Hepatocyte (in vitro differentiated cells): Measurements from ENCODE around the gene AIFM1. TPM values are rescaled to one million over a fixed set of nuclear protein-coding genes. Genes with fewer than 3 reads are reported as not detected.
"Not testable (repeated sequence)": the region's sequence is repeated elsewhere in the genome, so short reads cannot be mapped to it uniquely, and the experiment has no call there.

Experiments used
- DNase-seq: peaks from one replicate; pipeline ENCODE4 v3.0.0-alpha.2; 2016; ENCODE audit warnings: low spot score
- H2AFZ ChIP-seq: fragments of 200-600 bp; sonication (generic); 2 replicates; pipeline ENCODE4 v1.6.0; 2016; ENCODE audit warnings: antibody characterized with exemption, mild to moderate bottlenecking
- H3K27ac ChIP-seq: fragments of 200-600 bp; sonication (generic); 2 replicates; pipeline ENCODE4 v1.5.1; 2016; ENCODE audit warnings: mild to moderate bottlenecking
- H3K27me3 ChIP-seq: fragments of 200-600 bp; sonication (generic); 2 replicates; pipeline ENCODE4 v1.6.1; 2016
- H3K36me3 ChIP-seq: fragments of 200-600 bp; sonication (generic); replicated peaks from 2 replicates; pipeline ENCODE4 v1.5.1; 2016; ENCODE audit warnings: low read depth; ENCODE audit not compliant: insufficient read depth
- H3K4me1 ChIP-seq: fragments of 200-600 bp; sonication (generic); 2 replicates; pipeline ENCODE4 v1.5.1; 2016; ENCODE audit warnings: mild to moderate bottlenecking, moderate library complexity; ENCODE audit not compliant: insufficient read depth
- H3K4me2 ChIP-seq: fragments of 200-600 bp; sonication (generic); 2 replicates; pipeline ENCODE4 v1.6.0; 2016
- H3K4me3 ChIP-seq: fragments of 200-600 bp; sonication (generic); 2 replicates; pipeline ENCODE4 v1.5.1; 2016; ENCODE audit warnings: mild to moderate bottlenecking
- H3K79me2 ChIP-seq: fragments of 200-600 bp; sonication (generic); 2 replicates; pipeline ENCODE4 v1.6.0; 2017; ENCODE audit warnings: mild to moderate bottlenecking
- H3K9me2 ChIP-seq: fragments of 200-600 bp; sonication (generic); replicated peaks from 2 replicates; pipeline ENCODE4 v1.6.0; 2017; ENCODE audit warnings: mild to moderate bottlenecking; ENCODE audit not compliant: insufficient read depth
- H3K9me3 ChIP-seq: fragments of 200-600 bp; sonication (generic); 2 replicates; pipeline ENCODE4 v1.5.1; 2016; ENCODE audit warnings: low read depth, mild to moderate bottlenecking
- H4K20me1 ChIP-seq: fragments of 200-600 bp; sonication (generic); 2 replicates; pipeline ENCODE4 v1.6.0; 2016; ENCODE audit warnings: mild to moderate bottlenecking; ENCODE audit not compliant: insufficient read depth, poor library complexity, severe bottlenecking
- EZH2 ChIP-seq: fragments of 200-600 bp; sonication (generic); IDR thresholded peaks from 2 replicates; pipeline ENCODE4 v1.6.1; 2016; ENCODE audit warnings: antibody characterized with exemption, mild to moderate bottlenecking, borderline replicate concordance
- EZH2phosphoT487 ChIP-seq: fragments of 200-600 bp; sonication (generic); IDR thresholded peaks from one replicate; pipeline ENCODE4 v1.6.1; 2018; ENCODE audit warnings: antibody characterized with exemption, mild to moderate bottlenecking, low read depth, moderate library complexity; ENCODE audit not compliant: unreplicated experiment, severe bottlenecking
- WGBS: methylation state at CpG from one replicate; pipeline ENCODE4 v1.1.6; 2016; ENCODE audit warnings: low lambda C conversion rate; ENCODE audit errors: missing lambda C conversion rate; 5-methylcytosine and 5-hydroxymethylcytosine counted together
- polyA plus RNA-seq: library from polyadenylated mRNA; unstranded; fragments of >200 nt; fragmentation: Nextera tagmentation; extraction: Ambion mirVana; gene quantifications from 2 replicates; pipeline ENCODE4 v1.2.1, GENCODE V29; 2016
- total RNA-seq: library from RNA; depleted of rRNA; stranded (reverse); fragments of >200 nt; gene quantifications from 2 replicates; pipeline ENCODE4 v1.2.3, GENCODE V29; 2014
- TF ChIP-seq, protein P1 (sequence below): fragments of 200-600 bp; sonication (generic); IDR thresholded peaks from 2 replicates; pipeline ENCODE4 v1.5.1; 2016; ENCODE audit warnings: antibody characterized with exemption, mild to moderate bottlenecking; ENCODE audit not compliant: poor library complexity

Gene AIFM1
- total and polyA plus RNA-seq, 2 experiments from 2014 or later: 54.9 to 70.8 TPM

DNA sequence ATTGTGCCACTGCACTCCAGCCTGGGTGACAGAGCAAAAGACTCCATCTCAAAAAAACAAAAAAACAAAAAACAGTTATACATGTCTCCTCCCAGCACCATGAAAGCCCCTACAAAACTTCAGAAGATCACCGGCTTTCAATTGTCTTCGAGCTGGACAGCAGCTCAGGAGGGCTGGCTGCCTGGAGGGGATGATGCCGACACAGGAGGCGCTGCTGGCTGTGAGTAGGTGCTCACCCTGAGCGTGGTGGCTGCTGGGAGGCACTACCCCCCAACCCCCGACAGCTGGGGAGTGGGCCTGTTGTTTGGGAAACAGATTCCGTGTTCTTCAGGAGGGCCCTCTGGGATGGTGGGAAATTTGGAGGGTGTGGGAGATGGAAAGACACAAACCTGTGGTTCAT, 48.5 kb downstream of the AIFM1 start:
- Histone ChIP-seq H3K79me2 (no peaks in the 10 kb centered on the region), H3K27me3 (no peaks in the 10 kb centered on the region), H3K4me1 (peaks cover 8% of the 10 kb centered on the region), H3K9me2 (no peaks in the 10 kb centered on the region), H3K9me3 (no peaks in the 10 kb centered on the region), H2AFZ (no peak overlapping the region), H3K36me3 (no peaks in the 10 kb centered on the region), H3K4me3 (no peak overlapping the region), H3K4me2 (no peak overlapping the region), H4K20me1 (no peaks in the 10 kb centered on the region), H3K27ac (no peak overlapping the region)
- TF ChIP-seq, protein P1, sequence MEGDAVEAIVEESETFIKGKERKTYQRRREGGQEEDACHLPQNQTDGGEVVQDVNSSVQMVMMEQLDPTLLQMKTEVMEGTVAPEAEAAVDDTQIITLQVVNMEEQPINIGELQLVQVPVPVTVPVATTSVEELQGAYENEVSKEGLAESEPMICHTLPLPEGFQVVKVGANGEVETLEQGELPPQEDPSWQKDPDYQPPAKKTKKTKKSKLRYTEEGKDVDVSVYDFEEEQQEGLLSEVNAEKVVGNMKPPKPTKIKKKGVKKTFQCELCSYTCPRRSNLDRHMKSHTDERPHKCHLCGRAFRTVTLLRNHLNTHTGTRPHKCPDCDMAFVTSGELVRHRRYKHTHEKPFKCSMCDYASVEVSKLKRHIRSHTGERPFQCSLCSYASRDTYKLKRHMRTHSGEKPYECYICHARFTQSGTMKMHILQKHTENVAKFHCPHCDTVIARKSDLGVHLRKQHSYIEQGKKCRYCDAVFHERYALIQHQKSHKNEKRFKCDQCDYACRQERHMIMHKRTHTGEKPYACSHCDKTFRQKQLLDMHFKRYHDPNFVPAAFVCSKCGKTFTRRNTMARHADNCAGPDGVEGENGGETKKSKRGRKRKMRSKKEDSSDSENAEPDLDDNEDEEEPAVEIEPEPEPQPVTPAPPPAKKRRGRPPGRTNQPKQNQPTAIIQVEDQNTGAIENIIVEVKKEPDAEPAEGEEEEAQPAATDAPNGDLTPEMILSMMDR: no peak
- no peak for TF ChIP-seq EZH2
- no peak for TF ChIP-seq EZH2phosphoT487
- 86% methylated on average over 7 of the region's 7 CpGs for WGBS
- DNase-seq: no peak

DNA sequence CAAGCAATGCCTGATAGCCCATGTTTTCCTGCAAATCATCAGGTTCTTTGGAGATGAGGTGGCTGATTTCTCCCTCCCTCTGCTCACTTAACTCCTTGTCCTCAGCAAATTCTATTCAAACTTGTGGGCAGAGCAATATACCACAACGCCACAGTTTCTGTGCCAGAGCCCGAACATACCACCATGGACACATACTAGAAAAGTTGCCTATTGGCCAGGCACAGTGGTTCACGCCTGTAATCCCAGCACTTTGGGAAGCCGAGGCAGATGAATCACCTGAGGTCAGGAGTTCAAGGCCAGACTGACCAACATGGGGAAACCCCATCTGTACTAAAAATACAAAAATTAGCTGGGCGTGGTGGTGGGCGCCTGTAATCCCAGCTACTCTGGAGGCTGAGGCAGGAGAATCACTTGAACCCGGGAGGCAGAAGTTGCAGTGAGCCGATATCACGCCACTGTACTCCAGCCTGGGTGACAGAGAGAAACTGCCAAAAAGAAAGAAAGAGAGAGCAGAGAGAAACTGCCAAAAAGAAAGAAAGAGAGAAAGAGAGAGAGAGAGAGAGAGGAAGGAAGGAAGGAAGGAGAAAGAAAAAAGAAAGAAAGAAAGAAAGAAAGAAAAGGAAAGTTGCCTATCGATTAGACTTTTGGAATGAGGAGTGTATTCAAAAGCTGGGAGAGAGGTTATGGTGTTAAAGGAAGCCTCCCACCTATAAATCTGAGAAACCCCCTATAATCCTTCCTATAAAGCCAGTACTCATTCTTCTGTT, 50.3 kb downstream of the AIFM1 start:
- not testable (repeated sequence) for H3K27me3 ChIP-seq, H3K79me2 ChIP-seq, H2AFZ ChIP-seq, H3K36me3 ChIP-seq, H3K4me3 ChIP-seq, H3K4me2 ChIP-seq, H3K9me2 ChIP-seq, H3K27ac ChIP-seq, H4K20me1 ChIP-seq, H3K9me3 ChIP-seq, DNase-seq
- peaks cover 15% of the 10 kb centered on the region for H3K4me1 ChIP-seq
- 83% methylated on average over 10 of the region's 10 CpGs for WGBS

DNA sequence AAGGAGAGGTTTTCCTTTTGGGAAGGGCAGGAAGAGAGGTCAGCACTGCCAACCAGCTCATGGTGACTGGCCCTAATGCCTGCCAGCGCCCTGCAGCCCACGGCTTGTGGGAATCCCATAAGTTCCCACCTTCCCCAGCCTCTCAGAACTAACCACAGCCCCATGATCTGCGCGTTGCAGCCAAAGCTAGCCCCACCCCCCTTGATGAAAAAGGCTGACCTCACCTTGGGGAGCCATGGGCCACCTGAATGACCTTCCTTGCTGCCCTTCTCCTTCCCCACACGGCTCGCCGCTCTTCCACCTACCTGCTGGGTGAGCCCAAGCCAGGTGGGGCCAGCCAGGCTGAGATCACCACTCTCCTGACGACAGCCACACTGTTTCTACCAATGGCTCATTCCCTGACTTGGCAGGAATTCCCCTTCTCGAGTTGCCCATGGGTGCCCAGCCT, 51.5 kb downstream of the AIFM1 start:
- no peak for DNase-seq
- no peak overlapping the region for H3K4me3 ChIP-seq
- H3K9me3 ChIP-seq: no peaks in the 10 kb centered on the region
- H3K79me2 ChIP-seq: peaks cover 2% of the 10 kb centered on the region
- H3K4me1 ChIP-seq: peaks cover 12% of the 10 kb centered on the region
- no peak overlapping the region for H3K4me2 ChIP-seq
- H3K9me2 ChIP-seq: no peaks in the 10 kb centered on the region
- H3K36me3 ChIP-seq: no peaks in the 10 kb centered on the region
- no peak overlapping the region for H3K27ac ChIP-seq
- WGBS: 62% methylated on average over 9 of the region's 9 CpGs
- H2AFZ ChIP-seq: no peak overlapping the region
- H4K20me1 ChIP-seq: no peaks in the 10 kb centered on the region
- H3K27me3 ChIP-seq: no peaks in the 10 kb centered on the region
- TF ChIP-seq EZH2phosphoT487 (no peak), EZH2 (no peak)
- TF ChIP-seq, protein P1: no peak

DNA sequence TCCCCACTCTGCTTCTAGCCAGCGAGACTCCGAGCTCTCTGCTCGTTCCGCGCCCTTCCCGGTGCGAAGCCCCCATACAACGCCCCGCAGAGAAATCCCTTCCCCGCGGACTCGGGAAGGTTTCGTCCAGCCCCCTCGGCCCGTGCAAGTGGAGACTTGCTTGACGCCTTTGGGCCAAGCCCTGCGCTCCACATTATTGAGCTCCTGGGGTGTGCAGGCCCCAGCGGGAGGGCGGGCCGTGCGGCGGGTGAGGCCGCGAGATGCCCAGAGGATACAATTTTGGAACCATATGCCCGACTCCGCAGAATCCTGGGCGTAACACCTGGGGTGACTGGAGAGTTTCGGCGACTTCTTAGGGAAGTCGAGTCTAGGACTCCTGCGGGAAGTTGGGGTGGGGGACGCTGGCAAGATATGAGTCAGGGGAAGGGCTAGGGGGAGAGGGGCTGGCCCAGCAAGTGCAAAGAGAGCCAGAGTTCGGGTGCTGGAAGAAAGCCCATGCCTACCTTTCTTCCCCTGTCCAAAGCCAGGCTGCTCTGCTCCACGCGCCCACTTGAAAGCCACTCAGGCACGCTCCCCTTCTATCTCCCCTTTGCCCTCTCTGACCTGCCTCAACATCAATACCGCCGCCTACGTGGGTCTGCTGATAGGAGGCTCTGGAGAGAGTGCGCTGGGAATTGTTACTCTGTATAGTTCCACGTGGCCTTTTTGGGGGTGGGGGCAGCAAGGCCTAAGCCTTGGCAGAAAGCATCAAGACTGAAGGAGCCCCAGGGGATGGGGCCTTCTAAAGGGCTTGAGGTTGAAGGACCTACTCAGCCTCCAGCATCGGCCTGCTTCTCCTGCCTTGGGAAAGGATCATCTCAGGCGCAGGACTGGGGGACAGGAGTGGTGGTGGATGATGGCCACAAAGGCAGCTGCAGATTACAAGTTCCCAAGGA, 54.2 kb downstream of the AIFM1 start:
- Histone ChIP-seq H2AFZ (peak overlapping the region; percentile 35), H3K4me2 (peak overlapping the region; percentile 76)
- WGBS: 59% methylated on average over 39 of the region's 43 CpGs

More for the DNA sequence above, 54.2 kb downstream of the AIFM1 start:
- H3K27ac ChIP-seq: peak overlapping the region; percentile 86
- no peak for DNase-seq
- H3K36me3 ChIP-seq: no peaks in the 10 kb centered on the region
- no peak overlapping the region for H3K4me3 ChIP-seq
- H4K20me1 ChIP-seq: no peaks in the 10 kb centered on the region
- peaks cover 22% of the 10 kb centered on the region for H3K79me2 ChIP-seq
- H3K27me3 ChIP-seq: no peaks in the 10 kb centered on the region
- TF ChIP-seq, protein P1: no peak
- TF ChIP-seq EZH2phosphoT487 (no peak), EZH2 (no peak)
- no peaks in the 10 kb centered on the region for H3K9me3 ChIP-seq
- no peaks in the 10 kb centered on the region for H3K9me2 ChIP-seq
- H3K4me1 ChIP-seq: peaks cover 7% of the 10 kb centered on the region
